RWPE2 (cell line): ENCODE data around the gene TENM4.

Experiments used
- ATAC-seq: fragments of 200-7000 bp; cut with Tn5 transposase; 3 replicates; pipeline ENCODE4 v1.9.1; 2021; ENCODE audit warnings: low read depth
- DNase-seq: peaks from one replicate; pipeline ENCODE4 v3.0.0-alpha.2; 2020; ENCODE audit warnings: low spot score
- H3K27ac ChIP-seq: fragments of 450-650 bp; 2 replicates; pipeline ENCODE4 v1.5.1; 2017; ENCODE audit warnings: mild to moderate bottlenecking; ENCODE audit not compliant: poor library complexity, severe bottlenecking
- H3K27me3 ChIP-seq: fragments of 250-450 bp; sonication (Bioruptor Pico); 2 replicates; pipeline ENCODE4 v1.5.1; 2021; ENCODE audit warnings: mild to moderate bottlenecking, moderate library complexity; ENCODE audit not compliant: insufficient read depth, poor library complexity, severe bottlenecking
- H3K36me3 ChIP-seq: fragments of 250-450 bp; sonication (Bioruptor Pico); 2 replicates; pipeline ENCODE4 v1.5.1; 2020; ENCODE audit warnings: low read depth, mild to moderate bottlenecking, moderate library complexity
- H3K4me1 ChIP-seq: fragments of 250-450 bp; sonication (Bioruptor Pico); 2 replicates; pipeline ENCODE4 v1.5.1; 2021; ENCODE audit warnings: mild to moderate bottlenecking, moderate library complexity; ENCODE audit not compliant: insufficient read depth, poor library complexity, severe bottlenecking
- H3K4me3 ChIP-seq: fragments of 250-450 bp; sonication (Bioruptor Pico); 2 replicates; pipeline ENCODE4 v1.5.1; 2021; ENCODE audit warnings: mild to moderate bottlenecking, moderate library complexity; ENCODE audit not compliant: severe bottlenecking
- H3K9me3 ChIP-seq: fragments of 250-450 bp; sonication (Bioruptor Pico); 2 replicates; pipeline ENCODE4 v1.5.1; 2021; ENCODE audit warnings: mild to moderate bottlenecking, moderate library complexity; ENCODE audit not compliant: severe bottlenecking
- CTCF ChIP-seq: fragments of 450-650 bp; IDR thresholded peaks from one replicate; pipeline ENCODE4 v1.5.1; 2017; ENCODE audit warnings: mild to moderate bottlenecking, moderate library complexity; ENCODE audit not compliant: poor library complexity, severe bottlenecking

The TENM4 gene

DNA sequence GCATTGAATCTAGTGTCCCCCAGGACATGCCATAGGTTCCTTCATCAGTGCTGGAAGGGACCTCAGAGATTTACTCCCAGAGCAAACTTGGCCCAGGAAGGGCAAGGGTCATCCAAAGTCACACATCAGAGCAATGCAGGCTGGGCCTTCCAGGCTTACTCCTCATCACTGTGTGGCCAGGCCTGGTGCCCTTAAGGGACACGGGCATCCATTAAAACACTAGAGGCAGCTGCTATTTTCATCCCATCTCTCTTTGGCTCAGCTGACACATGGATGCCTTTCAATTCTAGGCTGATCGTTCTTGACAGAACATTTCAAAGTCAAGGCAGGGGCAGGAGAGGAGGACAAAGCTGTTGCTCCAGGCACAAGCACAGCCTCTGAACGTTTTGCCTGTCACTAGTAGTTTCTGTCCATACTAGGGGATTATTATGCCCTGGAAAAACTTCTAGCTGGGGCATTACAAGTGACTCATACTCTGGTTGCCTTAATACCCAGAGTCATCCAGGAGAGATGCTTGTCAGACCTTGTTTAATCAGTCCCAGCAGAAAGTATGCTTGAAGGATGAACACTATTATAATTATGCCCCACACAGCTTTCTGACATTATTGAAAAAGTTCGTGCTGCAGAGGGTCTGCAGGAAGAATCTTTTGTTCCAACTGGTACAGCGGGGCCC, 240.3 kb downstream of the TENM4 start:
- Histone ChIP-seq H3K27ac (no peak overlapping the region), H3K36me3 (no peaks in the 10 kb centered on the region), H3K4me3 (no peak overlapping the region), H3K4me1 (no peaks in the 10 kb centered on the region), H3K9me3 (no peaks in the 10 kb centered on the region), H3K27me3 (no peaks in the 10 kb centered on the region)
- DNase-seq: no peak
- no peak for TF ChIP-seq CTCF
- no peak for ATAC-seq

- no peak for ATAC-seq
- H3K36me3 ChIP-seq: no peaks in the 10 kb centered on the region
- H3K4me1 ChIP-seq: no peaks in the 10 kb centered on the region
- H3K4me3 ChIP-seq: no peak overlapping the region
- no peaks in the 10 kb centered on the region for H3K9me3 ChIP-seq
- DNase-seq: no peak
- no peaks in the 10 kb centered on the region for H3K27me3 ChIP-seq
- TF ChIP-seq CTCF: no peak
- no peak overlapping the region for H3K27ac ChIP-seq
Observed at GRCh38 chr11:79199729-79200354, 241.0 kb downstream of the TENM4 start.

DNA sequence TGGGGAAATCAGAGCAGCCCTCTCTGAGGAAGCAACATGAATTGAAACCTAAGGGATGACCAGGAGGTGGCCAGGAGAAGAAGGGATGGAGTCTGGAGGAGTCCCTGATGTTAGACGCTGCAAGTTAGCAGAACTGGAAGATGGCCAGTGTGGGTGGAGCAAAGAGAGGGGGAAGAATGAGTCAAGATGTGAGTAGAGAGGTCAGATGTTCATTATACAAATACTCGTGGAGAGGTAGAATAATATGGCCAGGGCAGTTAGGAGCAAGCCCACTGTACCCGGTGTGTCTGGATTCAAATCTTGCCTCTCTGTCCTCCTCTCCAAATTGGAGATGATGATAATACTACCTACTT, 242.0 kb downstream of the TENM4 start:
- TF ChIP-seq CTCF: no peak
- H3K27ac ChIP-seq: no peak overlapping the region

DNA sequence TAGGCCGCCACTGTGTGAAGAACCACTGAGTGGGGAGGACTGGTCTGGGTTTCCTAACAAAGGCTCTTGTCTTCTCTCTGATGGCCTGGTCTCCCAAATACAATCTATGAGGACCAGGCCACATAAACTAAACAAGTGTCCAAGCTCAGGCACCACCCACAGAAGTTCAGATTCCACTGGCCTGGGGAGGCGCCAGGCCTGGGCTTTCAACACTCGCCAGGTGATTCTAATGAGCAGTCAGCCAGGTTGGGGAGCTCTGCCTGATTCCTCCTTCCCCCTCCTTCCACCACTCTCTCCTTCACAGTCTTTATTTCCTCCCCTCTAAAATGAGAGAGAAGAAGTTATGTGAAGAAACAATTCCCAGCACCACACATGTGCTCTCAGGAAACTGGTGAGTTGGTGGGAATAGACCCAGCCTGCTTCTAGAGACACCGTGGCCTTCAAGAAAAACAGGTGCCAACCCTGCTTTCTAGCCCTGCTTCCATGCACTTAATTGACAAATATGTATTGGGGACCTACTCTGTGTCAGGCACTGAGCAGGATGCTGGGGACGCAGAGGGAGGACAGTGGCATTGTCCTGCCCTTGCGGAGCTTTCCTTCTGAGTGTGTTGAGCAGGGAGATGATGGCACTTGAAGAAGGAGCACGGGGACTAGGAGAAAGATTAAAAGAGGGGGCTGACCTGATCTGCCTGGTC, 242.5 kb downstream of the TENM4 start:
- TF ChIP-seq CTCF: no peak

More for the DNA sequence above, 242.0 kb downstream of the TENM4 start:
- no peak for ATAC-seq
- H3K36me3 ChIP-seq: no peaks in the 10 kb centered on the region
- no peaks in the 10 kb centered on the region for H3K4me1 ChIP-seq
- DNase-seq: no peak
- H3K4me3 ChIP-seq: no peak overlapping the region
- no peaks in the 10 kb centered on the region for H3K27me3 ChIP-seq
- H3K9me3 ChIP-seq: no peaks in the 10 kb centered on the region

More for the DNA sequence above, 242.5 kb downstream of the TENM4 start:
- no peaks in the 10 kb centered on the region for H3K4me1 ChIP-seq
- DNase-seq: no peak
- no peak overlapping the region for H3K4me3 ChIP-seq
- ATAC-seq: no peak
- no peaks in the 10 kb centered on the region for H3K36me3 ChIP-seq
- H3K27me3 ChIP-seq: no peaks in the 10 kb centered on the region
- no peak overlapping the region for H3K27ac ChIP-seq
- H3K9me3 ChIP-seq: no peaks in the 10 kb centered on the region
